B cell (primary cell): Measurements from ENCODE around the gene CWC27.

Experiments used
- EZH2 ChIP-seq: IDR thresholded peaks from 2 replicates; pipeline ENCODE4 v1.6.1; 2012; ENCODE audit warnings: borderline replicate concordance, low read depth, mild to moderate bottlenecking, moderate library complexity, low read length; ENCODE audit not compliant: insufficient read depth, poor library complexity, severe bottlenecking
- TF ChIP-seq, protein P1 (sequence below): fragments of 200-600 bp; IDR thresholded peaks from one replicate; pipeline ENCODE4 v1.8.0; 2022; ENCODE audit warnings: antibody characterized with exemption, mild to moderate bottlenecking

GRCh38 chr5:64839936-64840335 is 71.2 kb downstream of the CWC27 start:
- TF ChIP-seq, protein P1, sequence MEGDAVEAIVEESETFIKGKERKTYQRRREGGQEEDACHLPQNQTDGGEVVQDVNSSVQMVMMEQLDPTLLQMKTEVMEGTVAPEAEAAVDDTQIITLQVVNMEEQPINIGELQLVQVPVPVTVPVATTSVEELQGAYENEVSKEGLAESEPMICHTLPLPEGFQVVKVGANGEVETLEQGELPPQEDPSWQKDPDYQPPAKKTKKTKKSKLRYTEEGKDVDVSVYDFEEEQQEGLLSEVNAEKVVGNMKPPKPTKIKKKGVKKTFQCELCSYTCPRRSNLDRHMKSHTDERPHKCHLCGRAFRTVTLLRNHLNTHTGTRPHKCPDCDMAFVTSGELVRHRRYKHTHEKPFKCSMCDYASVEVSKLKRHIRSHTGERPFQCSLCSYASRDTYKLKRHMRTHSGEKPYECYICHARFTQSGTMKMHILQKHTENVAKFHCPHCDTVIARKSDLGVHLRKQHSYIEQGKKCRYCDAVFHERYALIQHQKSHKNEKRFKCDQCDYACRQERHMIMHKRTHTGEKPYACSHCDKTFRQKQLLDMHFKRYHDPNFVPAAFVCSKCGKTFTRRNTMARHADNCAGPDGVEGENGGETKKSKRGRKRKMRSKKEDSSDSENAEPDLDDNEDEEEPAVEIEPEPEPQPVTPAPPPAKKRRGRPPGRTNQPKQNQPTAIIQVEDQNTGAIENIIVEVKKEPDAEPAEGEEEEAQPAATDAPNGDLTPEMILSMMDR: no peak
- no peak for TF ChIP-seq EZH2
